ENCODE data around the gene P2RX2. TPM values are rescaled to one million over a fixed set of nuclear protein-coding genes. Genes with fewer than 3 reads are reported as not detected.

P2RX2 gene
- total and polyA plus RNA-seq, 2 of the 4 experiments (the other 2 are of a cell fraction), result not detected

- Histone ChIP-seq H3K14ac (replicated peaks; ENCODE audit: low read depth, low read length) (no peak overlapping the region), H4K8ac (ENCODE audit: low read depth in 2 of 2, low read length in 2 of 2) (no peak overlapping the region), H3K4me3 (ENCODE audit: insufficient read depth, low read depth, low read length) (no peak overlapping the region), H3K9me1 (ENCODE audit: insufficient read depth, low read length) (no peaks in the 10 kb centered on the region), H3K56ac (ENCODE audit: extremely low read depth, insufficient read depth, low read length) (no peak overlapping the region), H3K4ac (ENCODE audit: low read depth, low read length) (no peak overlapping the region), H4K20me1 (ENCODE audit: insufficient read depth, low read length) (no peaks in the 10 kb centered on the region), H3K4me2 (ENCODE audit: low read depth, low read length) (no peak overlapping the region), H3K18ac (ENCODE audit: low read depth, low read length) (no peak overlapping the region), H3K27me3 (ENCODE audit: control insufficient read depth, insufficient read depth, low read length) (peaks cover 6% of the 10 kb centered on the region; the same call in 1 of the 2 replicates), H2BK15ac (ENCODE audit: low read depth, low read length) (no peak overlapping the region), H2AK5ac (ENCODE audit: low read depth, low read length) (no peak overlapping the region), H3K9ac (ENCODE audit: low read depth, low read length) (no peak overlapping the region), H2AK9ac (replicated peaks; ENCODE audit: low read depth, low read length, poor library complexity) (no peak overlapping the region), H2AFZ (replicated peaks; ENCODE audit: low read length, poor library complexity) (no peak overlapping the region), H3K9me3 (ENCODE audit: control insufficient read depth, insufficient read depth, low read length) (peaks cover 5% of the 10 kb centered on the region; the same call in 1 of the 2 replicates), H3K4me1 (ENCODE audit: control insufficient read depth, insufficient read depth, low read length) (no peaks in the 10 kb centered on the region), H2BK20ac (ENCODE audit: low read depth, low read length) (no peak overlapping the region), H2BK5ac (ENCODE audit: low read depth, low read length, poor library complexity, severe bottlenecking) (no peak overlapping the region), H4K91ac (ENCODE audit: insufficient read depth, low read depth, low read length) (no peak overlapping the region), H3K27ac (ENCODE audit: insufficient read depth, low read length) (no peak overlapping the region), H3K23ac (ENCODE audit: low read depth, low read length) (no peak overlapping the region), H2BK120ac (ENCODE audit: low read depth, low read length) (no peak overlapping the region), H3K36me3 (ENCODE audit: control insufficient read depth, insufficient read depth, low read length) (peaks cover 7% of the 10 kb centered on the region; the same call in 1 of the 2 replicates), H4K5ac (ENCODE audit: low read depth, low read length) (no peak overlapping the region), H3K79me1 (ENCODE audit: low read depth in 1 of 2, low read length in 2 of 2) (no peaks in the 10 kb centered on the region)
- ATAC-seq (ENCODE audit: low read depth), result no peak
- CTCF ChIA-PET, result no interaction called here
- no peak for DNase-seq
- dilution Hi-C loops (cut with HindIII; ENCODE audit: low sequenced_read_pairs, unreplicated experiment), result no loop called here
- in situ Hi-C loops (cut with MboI; ENCODE audit: low sequenced_read_pairs), result no loop called here
- intact Hi-C loops (cut with micrococcal nuclease), result no loop called here
- no peak for TF ChIP-seq BHLHE40 (IDR thresholded peaks at IDR 0.05; ENCODE audit: low read depth, low read length)
- TF ChIP-seq, protein P1, sequence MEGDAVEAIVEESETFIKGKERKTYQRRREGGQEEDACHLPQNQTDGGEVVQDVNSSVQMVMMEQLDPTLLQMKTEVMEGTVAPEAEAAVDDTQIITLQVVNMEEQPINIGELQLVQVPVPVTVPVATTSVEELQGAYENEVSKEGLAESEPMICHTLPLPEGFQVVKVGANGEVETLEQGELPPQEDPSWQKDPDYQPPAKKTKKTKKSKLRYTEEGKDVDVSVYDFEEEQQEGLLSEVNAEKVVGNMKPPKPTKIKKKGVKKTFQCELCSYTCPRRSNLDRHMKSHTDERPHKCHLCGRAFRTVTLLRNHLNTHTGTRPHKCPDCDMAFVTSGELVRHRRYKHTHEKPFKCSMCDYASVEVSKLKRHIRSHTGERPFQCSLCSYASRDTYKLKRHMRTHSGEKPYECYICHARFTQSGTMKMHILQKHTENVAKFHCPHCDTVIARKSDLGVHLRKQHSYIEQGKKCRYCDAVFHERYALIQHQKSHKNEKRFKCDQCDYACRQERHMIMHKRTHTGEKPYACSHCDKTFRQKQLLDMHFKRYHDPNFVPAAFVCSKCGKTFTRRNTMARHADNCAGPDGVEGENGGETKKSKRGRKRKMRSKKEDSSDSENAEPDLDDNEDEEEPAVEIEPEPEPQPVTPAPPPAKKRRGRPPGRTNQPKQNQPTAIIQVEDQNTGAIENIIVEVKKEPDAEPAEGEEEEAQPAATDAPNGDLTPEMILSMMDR (conservative IDR thresholded peaks at IDR 0.05; ENCODE audit: low read depth, low read length), result no peak
- TF ChIP-seq, protein P2, sequence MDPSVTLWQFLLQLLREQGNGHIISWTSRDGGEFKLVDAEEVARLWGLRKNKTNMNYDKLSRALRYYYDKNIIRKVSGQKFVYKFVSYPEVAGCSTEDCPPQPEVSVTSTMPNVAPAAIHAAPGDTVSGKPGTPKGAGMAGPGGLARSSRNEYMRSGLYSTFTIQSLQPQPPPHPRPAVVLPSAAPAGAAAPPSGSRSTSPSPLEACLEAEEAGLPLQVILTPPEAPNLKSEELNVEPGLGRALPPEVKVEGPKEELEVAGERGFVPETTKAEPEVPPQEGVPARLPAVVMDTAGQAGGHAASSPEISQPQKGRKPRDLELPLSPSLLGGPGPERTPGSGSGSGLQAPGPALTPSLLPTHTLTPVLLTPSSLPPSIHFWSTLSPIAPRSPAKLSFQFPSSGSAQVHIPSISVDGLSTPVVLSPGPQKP (IDR thresholded peaks at IDR 0.05; ENCODE audit: borderline replicate concordance, low read depth, low read length), result no peak
- TF ChIP-seq MXI1 (IDR thresholded peaks at IDR 0.05; ENCODE audit: borderline replicate concordance, low read depth, low read length), result no peak
- no peak for TF ChIP-seq RCOR1 (IDR thresholded peaks at IDR 0.05; ENCODE audit: insufficient replicate concordance, low read length)
- no peak for TF ChIP-seq MAFK (IDR thresholded peaks at IDR 0.05; ENCODE audit: low read depth, low read length)
- no peak for TF ChIP-seq SMC3 (IDR thresholded peaks at IDR 0.05; ENCODE audit: low read depth, low read length)
- TF ChIP-seq RAD21 (IDR thresholded peaks at IDR 0.05; ENCODE audit: low read length), result no peak
- no TSS peak for BruUV-seq (replicated peaks)
- POLR2A ChIA-PET (ENCODE audit: unreplicated experiment), result interaction anchor here (0.6 kb wide), 1 partner anchor 60 kb away, joined by 3 read pairs; no protein-coding TSS in a partner anchor
- WGBS, 2 experiments (ENCODE audit: extremely low coverage in 2 of 2, insufficient read length in 1 of 2), result 92% methylated on average over 8 of the region's 18 CpGs; no CpG with 5 or more reads in 1 of the 2 experiments
Observed at GRCh38 chr12:132586929-132587328, 31.6 kb upstream of the P2RX2 start.

All from IMR-90 (cell line).